VCaP (cell line): ENCODE measurements around the gene OR1L1.

Source experiments
- H3K27ac ChIP-seq: fragments of 450-650 bp; 2 replicates; pipeline ENCODE4 v1.5.1; 2017
- TF ChIP-seq, protein P1 (sequence below): fragments of 450-650 bp; conservative IDR thresholded peaks from 2 replicates; pipeline ENCODE4 v1.5.1; 2017; ENCODE audit warnings: mild to moderate bottlenecking, moderate library complexity

The OR1L1 gene

GRCh38 chr9:122661416-122661815 is at the start of gene OR1L1:
Gene OR1L1, plus strand, starts transcription at chr9:122661716. Its CDS starts 0 bp downstream, at chr9:122661716.
- TF ChIP-seq, protein P1, sequence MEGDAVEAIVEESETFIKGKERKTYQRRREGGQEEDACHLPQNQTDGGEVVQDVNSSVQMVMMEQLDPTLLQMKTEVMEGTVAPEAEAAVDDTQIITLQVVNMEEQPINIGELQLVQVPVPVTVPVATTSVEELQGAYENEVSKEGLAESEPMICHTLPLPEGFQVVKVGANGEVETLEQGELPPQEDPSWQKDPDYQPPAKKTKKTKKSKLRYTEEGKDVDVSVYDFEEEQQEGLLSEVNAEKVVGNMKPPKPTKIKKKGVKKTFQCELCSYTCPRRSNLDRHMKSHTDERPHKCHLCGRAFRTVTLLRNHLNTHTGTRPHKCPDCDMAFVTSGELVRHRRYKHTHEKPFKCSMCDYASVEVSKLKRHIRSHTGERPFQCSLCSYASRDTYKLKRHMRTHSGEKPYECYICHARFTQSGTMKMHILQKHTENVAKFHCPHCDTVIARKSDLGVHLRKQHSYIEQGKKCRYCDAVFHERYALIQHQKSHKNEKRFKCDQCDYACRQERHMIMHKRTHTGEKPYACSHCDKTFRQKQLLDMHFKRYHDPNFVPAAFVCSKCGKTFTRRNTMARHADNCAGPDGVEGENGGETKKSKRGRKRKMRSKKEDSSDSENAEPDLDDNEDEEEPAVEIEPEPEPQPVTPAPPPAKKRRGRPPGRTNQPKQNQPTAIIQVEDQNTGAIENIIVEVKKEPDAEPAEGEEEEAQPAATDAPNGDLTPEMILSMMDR, result no peak
- no peak within 1 kb of the TSS for H3K27ac ChIP-seq

GRCh38 chr9:122614362-122614761 is 47.2 kb upstream of the OR1L1 start, which contains the start of gene OR1Q1:
Gene OR1Q1, plus strand, starts transcription at chr9:122614738. Its CDS starts 0 bp downstream, at chr9:122614738.
- no peak within 1 kb of the TSS for H3K27ac ChIP-seq
- TF ChIP-seq, protein P1, result no peak

DNA sequence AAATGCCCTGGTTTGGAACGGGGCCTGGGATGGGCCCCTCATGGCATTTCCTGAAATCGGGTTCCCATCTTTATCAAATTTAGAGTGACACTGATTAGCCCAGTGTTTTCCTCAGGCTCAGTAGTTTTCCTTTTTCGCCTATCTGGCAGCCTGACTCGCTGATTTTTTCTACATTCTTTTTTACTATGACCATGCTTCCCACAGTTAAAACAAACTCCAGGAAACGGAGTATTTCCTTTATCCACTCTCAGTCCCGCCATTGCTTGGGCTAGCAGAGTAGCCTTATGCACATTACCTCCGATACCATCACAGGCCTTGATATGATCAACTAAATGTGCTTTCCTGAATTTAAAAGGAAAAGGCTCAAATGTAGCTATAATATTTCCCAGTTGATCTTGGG is 41.5 kb upstream of the OR1L1 start:
- TF ChIP-seq, protein P1, result no peak

GRCh38 chr9:122642226-122642625 is 19.3 kb upstream of the OR1L1 start:
- TF ChIP-seq, protein P1, result no peak
- no peak overlapping the region for H3K27ac ChIP-seq

More for the DNA sequence above, 41.5 kb upstream of the OR1L1 start:
- no peak overlapping the region for H3K27ac ChIP-seq

DNA sequence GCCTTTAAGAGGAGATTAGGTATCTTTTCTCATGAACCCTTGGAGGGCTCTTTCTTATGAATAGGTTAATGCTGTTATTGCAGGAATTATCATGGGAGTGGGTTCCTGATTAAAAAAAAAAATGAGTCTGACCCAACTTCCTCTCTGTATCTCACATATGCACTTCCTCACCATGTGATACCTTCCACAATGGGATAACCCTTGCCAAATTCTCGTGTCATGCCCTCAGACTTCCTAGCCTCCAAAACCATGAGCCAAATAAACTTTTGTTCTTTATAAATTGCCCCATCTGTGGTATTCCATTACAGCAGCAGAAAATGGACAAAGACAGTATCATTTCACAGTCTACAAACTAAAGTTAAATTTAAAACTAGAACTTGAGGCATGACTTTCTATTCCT is 5.1 kb upstream of the OR1L1 start:
- TF ChIP-seq, protein P1, result no peak
- no peak overlapping the region for H3K27ac ChIP-seq

DNA sequence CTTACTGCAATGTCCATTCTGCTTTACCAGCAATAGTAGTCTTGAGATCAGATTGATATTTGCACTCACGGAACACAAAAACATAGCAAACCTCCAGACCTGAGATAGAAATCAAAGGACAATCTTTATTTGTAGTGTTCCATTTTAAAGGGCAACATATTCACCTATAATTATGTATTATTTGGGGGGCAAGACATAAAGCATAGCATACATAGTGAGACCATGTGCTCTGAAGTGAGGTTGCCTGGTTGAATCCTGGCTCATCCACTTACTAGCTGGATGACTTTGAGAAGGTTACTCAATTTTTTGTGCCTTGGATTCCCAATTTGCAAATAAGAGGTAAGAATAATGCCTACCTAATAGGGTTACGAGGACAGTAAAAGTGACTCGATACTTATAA is 4.0 kb upstream of the OR1L1 start, which contains the start of gene OR1B1:
TSS of gene OR1B1 (minus strand) at position 101 of the 400 bp plus-strand sequence.
- H3K27ac ChIP-seq, result no peak within 1 kb of the TSS
- TF ChIP-seq, protein P1, result no peak

DNA sequence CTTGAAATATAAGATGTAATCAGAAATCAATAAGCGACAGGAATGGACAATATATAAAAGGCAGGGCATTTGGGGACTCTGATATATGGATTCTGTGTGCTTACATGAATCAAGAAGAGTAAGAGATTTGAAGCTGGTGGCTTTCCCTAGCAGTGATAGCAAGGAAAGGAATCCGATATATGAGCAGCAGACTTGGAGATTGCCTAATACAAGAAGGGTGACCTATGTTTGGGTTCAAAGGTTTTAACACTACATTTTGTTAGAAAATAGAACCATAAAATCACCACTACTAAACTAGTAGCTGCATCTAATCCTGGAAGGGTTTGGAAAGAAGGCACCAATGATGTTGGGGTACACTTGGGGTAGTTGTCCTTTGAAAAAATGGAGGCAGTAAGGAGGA is 11.0 kb downstream of the OR1L1 start:
- no peak overlapping the region for H3K27ac ChIP-seq
- TF ChIP-seq, protein P1, result no peak
